NB4 (cell line): Measurements from ENCODE around the gene C6orf141.

Source experiments
- CTCF ChIP-seq: IDR thresholded peaks from one replicate; pipeline ENCODE4 v1.5.1; 2012; ENCODE audit warnings: low read depth, low read length
- POLR2A ChIP-seq: IDR thresholded peaks from 2 replicates; pipeline ENCODE4 v1.6.1; 2011; ENCODE audit warnings: mild to moderate bottlenecking; ENCODE audit not compliant: insufficient read length; ENCODE audit errors: extremely low read depth

DNA sequence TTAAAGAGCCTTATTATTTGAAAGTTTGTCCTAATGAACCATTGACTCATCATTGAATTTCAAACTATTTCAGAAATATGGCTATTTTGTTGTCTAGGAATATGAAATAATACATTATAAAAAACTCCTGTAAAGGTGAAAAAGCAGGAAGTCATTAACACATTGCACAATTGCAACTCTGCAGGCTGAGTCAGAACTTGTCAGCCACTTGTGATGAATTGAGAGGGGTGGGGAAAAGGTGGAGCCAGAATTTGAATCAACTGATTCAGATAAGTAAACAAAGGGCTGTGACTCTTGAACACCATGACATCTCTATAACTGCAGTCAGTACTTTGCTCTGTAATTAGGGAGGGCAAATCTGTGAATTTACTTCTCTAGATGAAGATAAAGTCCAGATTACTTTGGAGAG, 6.0 kb downstream of the C6orf141 start:
- TF ChIP-seq CTCF = no peak
- no peak for TF ChIP-seq POLR2A
